HL-60 (cell line): Measurements from ENCODE around the gene ADAMTS16.

Experiments used
- CTCF ChIP-seq: IDR thresholded peaks from one replicate; pipeline ENCODE4 v1.5.1; 2011; ENCODE audit warnings: low read length, control low read depth, inconsistent platforms; ENCODE audit not compliant: insufficient read depth
- GABPA ChIP-seq: IDR thresholded peaks from 2 replicates; pipeline ENCODE4 v1.6.1; 2012; ENCODE audit warnings: low read depth
- POLR2AphosphoS5 ChIP-seq: IDR thresholded peaks from 2 replicates; pipeline ENCODE4 v1.6.1; 2012; ENCODE audit warnings: low read depth
- REST ChIP-seq: IDR thresholded peaks from 2 replicates; pipeline ENCODE4 v1.6.1; 2012; ENCODE audit warnings: low read depth; ENCODE audit not compliant: insufficient replicate concordance
- SPI1 ChIP-seq: IDR thresholded peaks from 2 replicates; pipeline ENCODE4 v1.6.1; 2012; ENCODE audit warnings: low read depth, mild to moderate bottlenecking, borderline replicate concordance

GRCh38 chr5:5276951-5277517 is 136.9 kb downstream of the ADAMTS16 start:
- TF ChIP-seq CTCF: no peak
- no peak for TF ChIP-seq POLR2AphosphoS5
- TF ChIP-seq SPI1: no peak
- no peak for TF ChIP-seq REST
- no peak for TF ChIP-seq GABPA
